Endothelial cell of umbilical vein (primary cell): Measurements from ENCODE around the gene ARL3.

Source experiments
- EZH2 ChIP-seq: IDR thresholded peaks from 2 replicates; pipeline ENCODE4 v1.6.1; 2012; ENCODE audit warnings: borderline replicate concordance, low read depth, mild to moderate bottlenecking, moderate library complexity, low read length, inconsistent platforms; ENCODE audit not compliant: severe bottlenecking
- POLR2A ChIP-seq: IDR thresholded peaks from 2 replicates; pipeline ENCODE4 v1.6.1; 2012; ENCODE audit warnings: low read depth, mild to moderate bottlenecking, control low read depth, low read length
- TF ChIP-seq, protein P1 (sequence below), 2 donors: IDR thresholded peaks; 1 replicate in 1 of 2; 2 replicates in 1 of 2; pipeline ENCODE4 v1.5.1; 2011; ENCODE audit warnings: low read length in 2 of 2, mild to moderate bottlenecking in 2 of 2, moderate library complexity in 2 of 2, control low read depth in 1 of 2, inconsistent platforms in 1 of 2, low read depth in 1 of 2; ENCODE audit not compliant: insufficient read depth in 1 of 2; ENCODE audit errors: extremely low read depth in 1 of 2

DNA sequence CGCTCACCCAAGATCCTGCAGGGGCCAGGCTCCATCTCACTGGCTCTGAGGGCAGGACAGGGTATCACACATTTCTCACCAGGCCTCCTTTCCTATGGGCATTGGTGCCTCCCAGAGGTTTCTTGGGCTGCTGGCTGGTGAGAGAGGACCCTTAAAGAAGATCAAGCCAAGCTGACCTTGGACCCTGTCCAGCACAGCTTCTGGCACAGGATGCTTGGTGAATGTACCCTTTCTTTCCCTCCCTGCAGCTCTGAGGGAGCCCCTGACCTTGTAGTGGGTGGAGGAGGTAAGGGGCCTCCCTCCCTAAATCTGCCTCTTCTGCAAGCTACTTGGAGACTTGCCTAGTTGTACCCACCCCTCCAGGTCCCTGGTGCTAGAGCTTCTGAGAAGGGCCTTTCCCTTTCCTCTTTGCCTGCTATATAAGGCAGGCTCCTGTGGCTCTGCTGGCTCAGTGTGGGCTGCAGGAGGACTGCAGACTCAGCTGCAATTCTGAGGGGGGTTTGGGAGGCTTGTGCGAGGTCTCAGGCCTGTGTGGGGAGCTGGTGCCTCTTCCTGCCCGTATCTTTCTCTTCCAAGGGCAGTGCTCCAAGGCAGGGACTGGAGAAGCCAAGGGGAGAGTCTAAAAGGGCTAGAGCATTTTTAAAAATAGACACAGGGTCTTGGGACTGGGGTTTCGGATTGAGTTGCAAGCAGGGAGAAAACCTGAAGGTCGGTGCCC is 81.6 kb downstream of the ARL3 start:
- TF ChIP-seq, protein P1, sequence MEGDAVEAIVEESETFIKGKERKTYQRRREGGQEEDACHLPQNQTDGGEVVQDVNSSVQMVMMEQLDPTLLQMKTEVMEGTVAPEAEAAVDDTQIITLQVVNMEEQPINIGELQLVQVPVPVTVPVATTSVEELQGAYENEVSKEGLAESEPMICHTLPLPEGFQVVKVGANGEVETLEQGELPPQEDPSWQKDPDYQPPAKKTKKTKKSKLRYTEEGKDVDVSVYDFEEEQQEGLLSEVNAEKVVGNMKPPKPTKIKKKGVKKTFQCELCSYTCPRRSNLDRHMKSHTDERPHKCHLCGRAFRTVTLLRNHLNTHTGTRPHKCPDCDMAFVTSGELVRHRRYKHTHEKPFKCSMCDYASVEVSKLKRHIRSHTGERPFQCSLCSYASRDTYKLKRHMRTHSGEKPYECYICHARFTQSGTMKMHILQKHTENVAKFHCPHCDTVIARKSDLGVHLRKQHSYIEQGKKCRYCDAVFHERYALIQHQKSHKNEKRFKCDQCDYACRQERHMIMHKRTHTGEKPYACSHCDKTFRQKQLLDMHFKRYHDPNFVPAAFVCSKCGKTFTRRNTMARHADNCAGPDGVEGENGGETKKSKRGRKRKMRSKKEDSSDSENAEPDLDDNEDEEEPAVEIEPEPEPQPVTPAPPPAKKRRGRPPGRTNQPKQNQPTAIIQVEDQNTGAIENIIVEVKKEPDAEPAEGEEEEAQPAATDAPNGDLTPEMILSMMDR (IDR thresholded peaks at IDR 0.05; ENCODE audit: extremely low read depth in 1 of 2, insufficient read depth in 1 of 2, low read depth in 1 of 2, low read length in 2 of 2): no peak
- peak; percentile 36 for TF ChIP-seq POLR2A
- no peak for TF ChIP-seq EZH2
